UCSD-AML1 (cell line): ENCODE results near the gene RPLP1.
"Not testable (repeated sequence)": the region's sequence is repeated elsewhere in the genome, so short reads cannot be mapped to it uniquely, and the experiment has no call there.

Experiments
- DNase-seq: peaks from one replicate; lab custom pipeline; 2025; ENCODE audit not compliant: unreplicated experiment; lab: John Stamatoyannopoulos, UW

The RPLP1 gene

GRCh38 chr15:69436951-69437350 lies 15.7 kb upstream of the RPLP1 start:
- DNase-seq, result no peak

GRCh38 chr15:69439623-69440022 lies 13.0 kb upstream of the RPLP1 start:
- no peak for DNase-seq

GRCh38 chr15:69443032-69443611 lies 9.5 kb upstream of the RPLP1 start:
- DNase-seq, result no peak

GRCh38 chr15:69444686-69445085 lies 7.9 kb upstream of the RPLP1 start:
- DNase-seq, result no peak

GRCh38 chr15:69446953-69447352 lies 5.7 kb upstream of the RPLP1 start:
- no peak for DNase-seq

- DNase-seq, result not testable (repeated sequence)
Measured at GRCh38 chr15:69450221-69450620, 2.4 kb upstream of the RPLP1 start.

- DNase-seq, result no peak
Measured at GRCh38 chr15:69450968-69451695, 1.5 kb upstream of the RPLP1 start.

GRCh38 chr15:69451951-69452691 lies 497 bp upstream of the RPLP1 start:
- DNase-seq, result no peak

- DNase-seq, result no peak
Measured at GRCh38 chr15:69454953-69455352, 2.3 kb downstream of the RPLP1 start.

GRCh38 chr15:69456208-69457166 lies 3.9 kb downstream of the RPLP1 start:
- no peak for DNase-seq

- DNase-seq, result no peak
Measured at GRCh38 chr15:69457304-69458280, 5.0 kb downstream of the RPLP1 start.

- no peak for DNase-seq
Measured at GRCh38 chr15:69459066-69459465, 6.4 kb downstream of the RPLP1 start.

GRCh38 chr15:69460481-69460880 lies 7.9 kb downstream of the RPLP1 start:
- DNase-seq, result no peak

- DNase-seq, result no peak
Measured at GRCh38 chr15:69462030-69462492, 9.4 kb downstream of the RPLP1 start.

- DNase-seq, result peak; percentile 95
Measured at GRCh38 chr15:69462493-69463181, 10.0 kb downstream of the RPLP1 start.

- DNase-seq, result no peak
Measured at GRCh38 chr15:69463182-69463756, 10.7 kb downstream of the RPLP1 start.

- DNase-seq, result no peak
Measured at GRCh38 chr15:69465253-69465652, 12.6 kb downstream of the RPLP1 start.

GRCh38 chr15:69466733-69467132 lies 14.1 kb downstream of the RPLP1 start:
- DNase-seq, result no peak

- no peak for DNase-seq
Measured at GRCh38 chr15:69467636-69468035, 15.0 kb downstream of the RPLP1 start.
